Skeletal muscle satellite cell (primary cell): ENCODE data around the gene FNBP1L.
"Not testable (repeated sequence)": the region's sequence is repeated elsewhere in the genome, so short reads cannot be mapped to it uniquely, and the experiment has no call there.

Experiments used
- H3K27me3 ChIP-seq: 2 replicates; pipeline ENCODE4 v1.7.0; 2013; ENCODE audit warnings: low read length; ENCODE audit not compliant: control insufficient read depth, insufficient read depth
- H3K36me3 ChIP-seq: 2 replicates; pipeline ENCODE4 v1.7.0; 2013; ENCODE audit warnings: mild to moderate bottlenecking, control low read depth, low read length; ENCODE audit not compliant: insufficient read depth
- H3K4me1 ChIP-seq: 2 replicates; pipeline ENCODE4 v1.7.0; 2013; ENCODE audit warnings: low read length; ENCODE audit not compliant: control insufficient read depth, insufficient read depth
- H3K4me2 ChIP-seq: 2 replicates; pipeline ENCODE4 v1.7.0; 2013; ENCODE audit warnings: mild to moderate bottlenecking, low read length
- H3K4me3 ChIP-seq: 2 replicates; pipeline ENCODE4 v1.7.0; 2013; ENCODE audit warnings: low read length
- H3K9ac ChIP-seq: 2 replicates; pipeline ENCODE4 v1.7.0; 2013; ENCODE audit warnings: mild to moderate bottlenecking, low read depth, low read length, moderate library complexity
- H3K9me3 ChIP-seq: replicated peaks from 2 replicates; pipeline ENCODE4 v1.7.0; 2013; ENCODE audit warnings: mild to moderate bottlenecking, control low read depth, low read length

Gene FNBP1L

DNA sequence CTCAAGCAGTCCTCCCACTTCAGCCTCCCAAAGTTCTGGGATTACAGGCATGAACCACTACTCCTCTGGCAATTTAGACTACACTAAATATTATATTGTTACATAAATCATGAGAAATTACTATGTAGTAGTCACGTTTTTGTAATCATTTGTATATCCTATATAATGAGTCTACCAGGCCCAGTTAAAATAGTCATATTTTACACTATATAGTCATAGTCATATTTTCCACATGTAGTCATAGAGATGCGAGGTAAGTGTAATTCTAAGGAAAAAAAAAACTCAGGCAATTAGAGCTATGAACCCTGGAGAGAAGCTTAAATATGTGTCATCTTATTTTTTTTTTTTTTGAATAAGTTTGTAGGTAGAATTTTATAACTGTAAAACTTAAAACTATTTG is 90.0 kb downstream of the FNBP1L start:
- Histone ChIP-seq H3K4me2 (no peak overlapping the region), H3K4me3 (no peak overlapping the region), H3K9me3 (no peaks in the 10 kb centered on the region), H3K36me3 (no peaks in the 10 kb centered on the region), H3K4me1 (peaks cover 3% of the 10 kb centered on the region), H3K27me3 (no peaks in the 10 kb centered on the region), H3K9ac (no peak overlapping the region)

DNA sequence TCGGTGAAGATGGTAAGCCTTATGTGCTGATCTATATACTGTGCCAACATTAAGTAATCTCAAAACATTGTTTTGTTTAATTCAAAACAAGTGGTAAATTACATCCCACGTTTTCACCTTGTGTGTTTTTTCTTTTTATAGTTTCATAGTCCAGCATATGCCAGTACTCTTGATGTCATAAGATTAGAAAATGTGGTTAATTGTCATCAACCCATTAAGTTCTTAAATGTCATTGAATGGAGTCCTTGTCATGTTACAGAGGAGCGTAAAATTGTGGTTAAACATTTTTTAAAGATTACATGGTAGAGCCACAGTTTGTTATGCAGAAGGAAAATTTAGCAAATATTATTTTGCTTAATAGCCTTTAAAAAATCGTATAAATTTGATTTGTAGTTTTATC is 93.1 kb downstream of the FNBP1L start:
- H3K4me2 ChIP-seq: no peak overlapping the region
- H3K27me3 ChIP-seq: no peaks in the 10 kb centered on the region
- no peaks in the 10 kb centered on the region for H3K9me3 ChIP-seq
- peaks cover 3% of the 10 kb centered on the region for H3K4me1 ChIP-seq
- H3K36me3 ChIP-seq: no peaks in the 10 kb centered on the region
- no peak overlapping the region for H3K4me3 ChIP-seq
- H3K9ac ChIP-seq: no peak overlapping the region

DNA sequence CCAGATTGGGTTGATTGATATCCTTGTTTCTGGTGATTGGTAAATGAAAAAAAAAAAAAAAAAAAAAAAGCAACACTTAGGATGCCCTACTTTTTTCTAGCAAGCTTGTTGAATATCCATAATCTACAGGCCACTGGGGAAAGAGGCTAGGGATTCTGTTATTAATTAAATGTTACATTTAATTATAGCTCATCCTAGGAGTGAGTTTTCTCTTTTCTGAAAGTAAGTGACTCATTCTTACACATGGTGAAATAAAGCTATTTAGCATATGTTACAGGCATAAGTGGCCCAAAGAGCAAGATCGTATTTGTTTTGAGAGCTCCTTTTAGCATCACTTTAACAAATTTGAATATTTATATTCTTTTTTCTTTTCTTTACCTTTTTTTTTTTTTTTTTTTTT is 94.5 kb downstream of the FNBP1L start:
- no peak overlapping the region for H3K9ac ChIP-seq
- no peaks in the 10 kb centered on the region for H3K4me1 ChIP-seq
- no peak overlapping the region for H3K4me3 ChIP-seq
- no peaks in the 10 kb centered on the region for H3K27me3 ChIP-seq
- H3K9me3 ChIP-seq: no peaks in the 10 kb centered on the region
- H3K4me2 ChIP-seq: no peak overlapping the region
- no peaks in the 10 kb centered on the region for H3K36me3 ChIP-seq

DNA sequence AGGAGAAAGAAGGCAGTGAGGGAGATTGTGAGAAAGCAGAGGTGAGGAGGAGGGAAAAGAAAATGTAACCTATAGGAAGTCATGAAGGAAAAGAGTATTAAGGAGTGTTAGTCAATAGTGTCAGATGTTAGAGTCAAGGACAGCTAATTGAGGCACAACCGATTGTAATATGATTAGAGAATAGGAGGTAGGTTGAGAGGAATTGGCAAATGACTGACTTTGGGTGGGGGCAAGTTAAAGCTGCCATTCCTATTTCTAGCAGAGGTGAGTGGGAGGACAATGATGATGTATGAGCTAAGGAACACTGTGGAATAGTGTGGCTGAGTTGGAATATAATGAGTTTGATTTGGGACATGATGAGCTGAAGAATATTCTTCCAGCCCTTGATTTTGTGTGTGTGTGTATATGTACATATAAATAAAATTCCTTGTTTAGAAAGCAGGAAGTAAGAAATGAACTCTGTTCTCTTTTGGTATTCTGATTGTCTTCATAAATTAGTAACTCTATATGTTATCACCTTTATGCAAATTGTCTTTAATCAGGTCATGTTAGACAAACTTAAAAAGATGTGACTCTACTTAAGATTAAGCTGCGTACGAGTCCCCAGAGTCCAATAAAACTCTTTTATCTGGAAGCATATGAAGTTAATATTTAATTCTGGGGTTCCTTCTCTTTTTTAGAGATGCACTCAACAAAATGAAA is 98.4 kb downstream of the FNBP1L start:
- no peaks in the 10 kb centered on the region for H3K4me1 ChIP-seq
- no peak overlapping the region for H3K4me2 ChIP-seq

DNA sequence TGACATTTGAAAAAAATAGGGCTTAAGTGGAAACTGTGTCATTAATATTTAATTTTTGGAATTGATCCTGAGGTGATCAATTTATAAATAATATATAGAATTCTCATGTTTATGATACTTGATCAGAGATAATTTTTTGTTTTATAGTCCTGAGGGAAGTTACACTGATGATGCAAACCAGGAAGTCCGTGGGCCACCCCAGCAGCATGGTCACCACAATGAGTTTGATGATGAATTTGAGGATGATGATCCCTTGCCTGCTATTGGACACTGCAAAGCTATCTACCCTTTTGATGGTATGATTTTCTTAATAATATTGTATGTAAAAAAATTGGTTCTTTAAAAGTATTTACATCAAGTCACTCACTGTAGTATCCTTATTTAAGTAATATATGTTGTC is 101.2 kb downstream of the FNBP1L start:
- peaks cover 23% of the 10 kb centered on the region for H3K4me1 ChIP-seq
- no peaks in the 10 kb centered on the region for H3K9me3 ChIP-seq
- H3K9ac ChIP-seq: no peak overlapping the region
- no peaks in the 10 kb centered on the region for H3K27me3 ChIP-seq
- H3K4me2 ChIP-seq: no peak overlapping the region
- H3K36me3 ChIP-seq: peaks cover 10% of the 10 kb centered on the region
- no peak overlapping the region for H3K4me3 ChIP-seq

More for the DNA sequence above, 98.4 kb downstream of the FNBP1L start:
- Histone ChIP-seq H3K4me3 (no peak overlapping the region), H3K27me3 (no peaks in the 10 kb centered on the region), H3K36me3 (peaks cover 10% of the 10 kb centered on the region), H3K9me3 (no peaks in the 10 kb centered on the region), H3K9ac (no peak overlapping the region)

DNA sequence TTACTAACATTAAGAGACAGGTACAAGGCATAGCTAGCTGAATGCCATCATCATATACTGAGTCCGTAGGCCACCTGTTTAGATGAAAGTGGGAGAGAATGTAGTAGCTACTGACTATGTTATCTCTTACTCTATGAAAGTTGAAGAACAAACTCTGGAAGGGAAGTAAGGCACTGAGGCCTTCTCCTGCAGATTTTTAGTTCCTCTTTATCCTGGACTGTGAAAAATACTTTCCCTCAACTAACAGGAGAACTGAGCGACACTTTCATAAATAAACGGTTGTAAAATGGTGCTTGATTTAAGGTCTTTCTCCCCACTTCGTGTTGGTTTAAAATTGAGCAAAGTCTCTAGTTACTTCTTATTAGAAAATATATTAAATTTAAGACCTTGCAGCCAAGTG is 101.9 kb downstream of the FNBP1L start:
- Histone ChIP-seq H3K36me3 (peaks cover 10% of the 10 kb centered on the region), H3K4me2 (no peak overlapping the region), H3K9ac (no peak overlapping the region), H3K27me3 (no peaks in the 10 kb centered on the region), H3K4me3 (no peak overlapping the region), H3K9me3 (no peaks in the 10 kb centered on the region), H3K4me1 (peaks cover 30% of the 10 kb centered on the region)

DNA sequence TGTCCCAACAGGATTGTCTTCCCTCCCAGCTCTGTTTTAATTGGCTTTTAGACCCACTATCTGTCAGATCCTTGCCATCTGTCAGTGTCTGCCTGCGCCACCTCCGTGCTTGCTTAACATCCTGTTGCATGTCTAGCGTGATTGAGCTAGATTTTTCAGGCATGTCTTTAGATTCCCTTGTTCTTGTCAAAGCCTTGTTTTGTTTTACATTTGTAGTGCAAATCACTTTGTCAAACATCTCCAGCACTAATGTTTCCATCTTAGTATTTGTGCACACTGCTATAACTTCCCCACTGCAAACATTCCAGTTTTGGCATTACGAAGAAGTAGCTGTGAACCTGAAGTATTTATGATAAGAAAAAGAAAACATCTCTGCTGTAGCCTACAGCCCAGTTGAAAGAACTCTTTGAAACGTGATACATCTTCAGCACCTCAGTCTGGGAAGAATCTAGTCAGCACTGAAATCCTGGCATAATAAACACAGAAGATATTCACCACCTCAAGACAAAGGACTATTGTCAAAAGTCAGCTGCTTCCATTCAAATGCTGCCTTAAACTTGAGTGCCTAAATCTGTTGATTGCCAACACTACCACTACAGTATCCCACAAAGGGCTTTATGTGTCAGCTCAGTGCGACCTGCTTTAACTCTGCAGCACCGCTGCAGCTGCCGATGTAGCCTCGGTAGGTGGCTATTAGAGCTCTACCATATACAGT is 105.0 kb downstream of the FNBP1L start:
- H3K27me3 ChIP-seq: no peaks in the 10 kb centered on the region
- no peak overlapping the region for H3K9ac ChIP-seq
- H3K4me2 ChIP-seq: peak overlapping the region; percentile 45
- no peaks in the 10 kb centered on the region for H3K9me3 ChIP-seq
- H3K4me3 ChIP-seq: no peak overlapping the region
- peaks cover 10% of the 10 kb centered on the region for H3K36me3 ChIP-seq
- peaks cover 39% of the 10 kb centered on the region for H3K4me1 ChIP-seq

DNA sequence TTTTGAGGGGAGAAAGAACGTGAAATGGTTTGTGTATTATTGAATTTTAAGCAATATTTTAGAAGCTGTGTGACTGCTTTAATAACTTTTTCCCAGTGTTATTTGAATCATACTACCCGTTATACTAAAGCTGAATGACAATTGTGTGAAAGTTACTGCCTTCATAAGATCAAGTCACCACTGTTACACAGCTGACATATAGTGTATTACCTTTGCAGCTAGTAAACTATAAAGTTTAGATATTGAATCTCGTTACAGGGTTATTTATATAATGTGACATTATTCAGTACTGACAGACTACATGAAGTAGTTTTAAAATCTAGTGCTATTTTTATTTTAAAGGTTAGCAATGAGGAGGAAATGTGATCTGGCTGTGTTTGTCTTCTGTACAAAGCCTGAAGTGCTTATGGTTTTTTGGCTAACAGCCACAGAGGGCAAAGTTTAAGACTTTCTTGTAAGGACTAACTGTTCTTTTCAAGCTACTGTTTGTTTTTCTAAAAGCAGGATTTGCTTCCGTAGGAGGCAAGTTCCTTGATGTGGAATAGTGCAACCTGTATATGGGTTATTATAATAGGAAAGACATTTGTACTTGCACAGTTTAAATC is 106.1 kb downstream of the FNBP1L start:
- H3K4me3 ChIP-seq, H3K27me3 ChIP-seq, H3K9me3 ChIP-seq, H3K9ac ChIP-seq: not testable (repeated sequence)
- peaks cover 16% of the 10 kb centered on the region for H3K36me3 ChIP-seq
- peak overlapping the region; percentile 61 for H3K4me2 ChIP-seq
- peaks cover 39% of the 10 kb centered on the region for H3K4me1 ChIP-seq

DNA sequence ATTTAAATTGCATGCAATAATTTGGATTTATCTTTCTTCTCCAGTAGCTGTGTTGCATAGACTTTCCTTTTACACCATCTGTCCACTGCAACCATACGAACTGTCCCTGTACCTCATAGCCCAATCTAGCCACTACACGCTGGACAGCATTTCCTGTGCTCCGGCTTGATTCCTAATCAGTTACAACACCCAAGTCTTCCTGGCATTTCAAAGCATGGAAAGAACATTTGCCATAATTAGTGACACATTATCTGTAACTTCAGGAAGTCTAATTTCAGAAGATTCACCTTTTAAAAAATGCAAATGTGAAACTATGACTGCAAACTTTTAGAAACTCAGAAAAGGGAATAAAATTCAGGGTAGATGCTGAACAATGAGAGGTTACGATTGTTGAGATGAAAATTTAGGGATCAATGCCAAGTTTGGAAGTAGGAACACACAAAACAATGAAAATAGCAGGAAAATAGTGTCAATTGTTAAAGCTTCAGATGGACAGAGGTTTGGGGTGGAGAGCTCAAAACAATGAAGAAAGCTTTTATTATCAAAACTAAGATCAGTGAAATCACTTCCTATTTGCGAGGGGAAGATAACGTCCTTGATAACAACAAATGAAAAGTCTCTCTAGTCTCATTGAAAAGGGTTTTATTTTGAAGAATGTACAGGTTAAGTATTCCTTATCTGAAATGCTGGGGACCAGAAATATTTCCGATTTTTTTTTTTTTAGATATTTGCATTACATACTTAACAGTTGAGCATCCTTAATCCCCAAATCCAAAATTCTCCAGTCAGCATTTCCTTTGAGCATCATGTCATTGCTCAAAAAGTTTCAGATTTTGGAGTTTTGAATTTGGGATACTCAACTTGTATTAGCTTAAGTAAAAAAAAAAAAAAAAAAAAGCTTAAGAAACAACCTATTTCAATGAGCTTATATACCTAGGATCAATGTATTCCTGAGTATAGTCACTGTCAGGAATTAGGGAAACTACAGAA is 107.3 kb downstream of the FNBP1L start:
- H3K36me3 ChIP-seq: peaks cover 24% of the 10 kb centered on the region
- H3K27me3 ChIP-seq: no peaks in the 10 kb centered on the region
- no peak overlapping the region for H3K4me3 ChIP-seq
- H3K4me1 ChIP-seq: peaks cover 39% of the 10 kb centered on the region
- peak overlapping the region; percentile 22 for H3K4me2 ChIP-seq
- H3K9ac ChIP-seq: no peak overlapping the region
- no peaks in the 10 kb centered on the region for H3K9me3 ChIP-seq

DNA sequence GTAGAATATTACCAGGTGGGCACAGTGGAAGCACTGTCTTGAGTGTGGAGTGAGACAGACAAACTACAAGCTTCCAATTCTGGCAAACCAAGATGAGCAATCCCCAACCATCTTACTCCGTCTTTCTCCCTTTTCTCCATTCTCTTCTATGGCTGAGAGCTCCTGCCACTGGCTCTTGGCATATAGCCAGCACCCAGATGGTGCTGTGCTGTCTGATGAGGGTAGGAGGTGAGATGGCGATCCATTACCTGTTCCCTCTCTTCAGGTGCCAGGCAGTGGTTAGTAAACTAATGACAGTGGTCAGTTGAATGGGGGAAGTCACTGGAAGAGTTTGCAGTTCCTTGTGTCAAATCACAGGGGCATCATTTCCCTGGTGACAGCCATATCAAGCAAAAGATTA is 108.4 kb downstream of the FNBP1L start:
- no peaks in the 10 kb centered on the region for H3K27me3 ChIP-seq
- peaks cover 29% of the 10 kb centered on the region for H3K36me3 ChIP-seq
- peaks cover 39% of the 10 kb centered on the region for H3K4me1 ChIP-seq
- H3K4me2 ChIP-seq: no peak overlapping the region
- H3K4me3 ChIP-seq: no peak overlapping the region
- H3K9me3 ChIP-seq: no peaks in the 10 kb centered on the region
- no peak overlapping the region for H3K9ac ChIP-seq

DNA sequence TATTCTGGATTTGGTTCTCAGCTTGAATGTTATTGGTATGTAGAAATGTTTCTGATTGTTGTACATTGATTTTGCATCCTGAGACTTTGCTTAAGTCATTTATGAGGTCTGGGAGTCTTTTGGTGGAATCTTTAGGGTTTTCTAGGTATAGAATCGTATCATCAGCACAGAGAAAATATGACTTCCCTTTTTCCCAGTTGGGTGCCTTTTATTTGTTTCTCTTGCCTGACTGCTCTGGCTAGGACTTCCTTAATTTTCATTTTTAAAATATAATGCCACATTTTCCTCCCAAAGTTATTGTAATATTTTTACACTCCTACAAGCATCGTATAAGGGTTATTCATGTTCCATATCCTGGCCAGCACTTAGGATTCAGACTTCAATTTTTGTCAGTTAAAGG is 111.1 kb downstream of the FNBP1L start:
- peaks cover 16% of the 10 kb centered on the region for H3K4me1 ChIP-seq
- H3K9me3 ChIP-seq: no peaks in the 10 kb centered on the region
- H3K27me3 ChIP-seq: no peaks in the 10 kb centered on the region
- H3K9ac ChIP-seq: no peak overlapping the region
- H3K4me2 ChIP-seq: no peak overlapping the region
- H3K36me3 ChIP-seq: peaks cover 51% of the 10 kb centered on the region
- H3K4me3 ChIP-seq: no peak overlapping the region
